Endothelial cell of hepatic sinusoid (primary cell): ENCODE results near the gene SLC49A3.
"Not testable (repeated sequence)": the region's sequence is repeated elsewhere in the genome, so short reads cannot be mapped to it uniquely, and the experiment has no call there.

Source experiments
- in situ Hi-C: cut with HindIII; loops from 2 replicates; pipeline ENCODE4 v1.10.0; 2017; ENCODE audit warnings: low sequenced_read_pairs

SLC49A3 gene

DNA sequence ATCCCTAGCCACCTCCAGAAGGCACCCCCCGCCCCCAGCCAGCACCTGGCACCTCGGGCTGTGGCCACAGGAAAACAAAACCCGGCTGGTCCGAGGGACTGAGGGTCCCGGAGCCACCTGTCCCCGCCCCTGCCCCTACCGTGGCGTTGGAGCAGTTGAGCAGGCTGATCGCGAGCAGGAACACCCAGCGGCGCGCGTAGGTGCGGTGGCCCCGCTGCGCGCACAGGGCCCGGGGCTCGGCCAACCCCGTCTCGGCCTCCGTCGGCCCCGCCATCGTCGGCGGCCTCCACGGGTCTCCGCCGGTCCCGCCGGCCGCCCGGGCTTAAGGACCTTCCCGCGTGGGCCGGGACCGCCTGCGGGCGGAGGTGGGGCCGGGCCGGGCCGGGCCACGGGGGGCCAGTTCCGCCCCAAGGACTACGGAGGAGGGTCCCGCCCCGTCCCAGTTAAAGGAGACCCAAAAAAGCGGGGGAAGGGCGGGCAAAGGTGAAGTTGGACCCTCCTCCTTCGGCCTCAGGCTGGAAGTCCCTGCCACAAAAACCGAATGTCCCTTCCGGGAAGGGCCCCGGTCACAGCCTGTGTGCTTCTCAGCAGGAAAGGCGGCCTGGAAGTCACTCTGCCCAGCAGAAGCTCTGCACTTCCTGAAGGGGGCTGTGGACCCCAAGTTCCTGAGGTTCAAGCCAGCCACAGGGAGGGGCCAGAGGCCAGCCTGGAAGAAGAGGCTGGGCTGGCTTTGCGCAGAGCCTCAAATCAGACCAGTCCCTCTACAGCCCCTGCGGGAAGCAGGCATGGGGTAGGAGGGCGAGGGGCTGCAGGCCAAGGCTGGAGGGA is at the start of gene SLC49A3:
SLC49A3 (minus strand) TSS at position 298 of the 828 bp plus-strand sequence; CDS start at position 274, 24 bp downstream.
- in situ Hi-C loops, result no loop called here

DNA sequence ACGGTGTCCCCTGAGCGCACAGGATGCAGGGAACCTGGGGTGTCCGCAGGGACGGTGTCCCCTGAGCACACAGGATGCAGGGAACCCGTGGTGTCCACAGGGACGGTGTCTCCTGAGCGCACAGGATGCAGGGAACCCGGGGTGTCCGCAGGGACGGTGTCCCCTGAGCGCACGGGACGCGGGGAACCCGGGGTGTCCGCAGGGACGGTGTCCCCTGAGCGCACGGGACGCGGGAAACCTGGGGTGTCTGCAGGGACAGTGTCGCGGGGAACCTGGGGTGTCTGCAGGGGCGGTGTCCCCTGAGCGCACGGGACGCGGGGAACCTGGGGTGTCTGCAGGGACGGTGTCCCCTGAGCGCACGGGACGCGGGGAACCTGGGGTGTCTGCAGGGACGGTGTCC is 47.6 kb upstream of the SLC49A3 start:
- in situ Hi-C loops, result not testable (repeated sequence)

DNA sequence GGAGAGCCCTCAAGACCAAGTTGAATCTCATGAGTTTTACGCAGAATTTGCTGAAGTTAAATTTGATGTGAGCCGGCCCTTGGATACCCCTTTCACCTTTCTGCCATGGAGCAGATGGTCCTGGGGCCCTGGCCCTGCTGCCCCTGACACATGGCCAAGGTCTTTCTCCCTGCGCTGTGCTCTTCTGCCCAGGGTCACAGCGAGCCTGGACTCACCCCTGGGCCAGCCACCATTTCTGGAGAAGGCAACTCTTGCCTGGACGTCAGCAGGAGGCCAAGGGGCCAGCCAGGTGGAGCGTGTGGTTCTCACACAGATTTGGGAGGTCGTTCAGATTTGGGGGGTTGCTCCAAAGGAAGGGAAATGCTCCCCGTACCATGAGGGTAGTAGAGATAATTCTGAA is 46.6 kb upstream of the SLC49A3 start:
- in situ Hi-C loops, result no loop called here

DNA sequence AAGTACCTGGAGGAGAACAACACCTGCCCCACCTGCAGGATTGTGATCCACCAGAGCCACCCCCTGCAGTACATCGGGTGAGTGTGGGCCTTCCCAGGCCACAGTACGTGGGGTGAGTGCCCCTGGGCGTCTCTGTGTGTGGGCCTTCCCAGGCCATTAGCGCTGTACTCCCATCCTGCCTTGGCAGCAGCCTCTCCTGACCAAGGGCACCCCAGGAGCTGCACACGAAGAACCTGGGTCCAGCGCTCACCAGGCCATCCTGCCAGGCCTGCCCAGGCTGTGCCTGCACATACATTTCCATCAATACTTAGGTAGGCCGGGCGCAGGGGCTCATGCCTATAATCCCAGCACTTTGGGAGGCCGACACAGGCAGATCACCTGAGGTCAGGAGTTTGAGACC is 46.0 kb upstream of the SLC49A3 start:
- in situ Hi-C loops, result no loop called here

DNA sequence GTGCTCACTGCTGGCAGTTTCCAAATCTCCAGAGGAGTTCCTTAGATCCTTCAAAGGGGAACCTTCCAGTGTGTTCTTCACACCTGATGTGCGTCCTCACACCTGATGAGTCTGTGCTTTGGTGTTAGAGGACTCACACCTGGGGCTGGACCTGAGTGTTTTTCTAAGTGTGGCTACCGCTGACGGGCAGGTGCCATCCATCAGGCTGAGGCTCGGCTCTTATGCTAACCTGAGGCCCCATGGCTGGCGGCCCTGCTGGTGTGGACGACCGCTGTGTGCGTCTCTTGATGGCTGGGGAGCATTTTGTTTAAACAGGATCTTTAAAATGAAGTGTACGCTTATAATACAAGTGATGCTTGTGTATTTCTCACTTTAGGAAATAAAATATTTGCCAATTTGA is 45.1 kb upstream of the SLC49A3 start:
- in situ Hi-C loops, result no loop called here

DNA sequence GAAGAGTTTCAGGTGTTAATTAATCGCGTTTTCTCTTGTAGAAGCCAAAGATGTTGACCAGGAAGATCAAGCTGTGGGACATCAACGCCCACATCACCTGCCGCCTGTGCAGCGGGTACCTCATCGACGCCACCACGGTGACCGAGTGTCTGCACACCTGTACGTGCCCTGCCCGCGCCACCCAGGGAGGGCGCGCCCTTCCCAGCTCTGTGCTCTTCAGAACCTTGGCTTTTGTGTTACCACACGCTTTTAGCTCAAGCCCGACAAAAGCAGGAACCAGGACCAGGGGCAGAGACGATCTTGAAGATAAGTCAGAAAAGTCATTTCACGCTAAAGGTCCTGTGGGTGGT is 44.7 kb upstream of the SLC49A3 start:
- in situ Hi-C loops, result no loop called here

DNA sequence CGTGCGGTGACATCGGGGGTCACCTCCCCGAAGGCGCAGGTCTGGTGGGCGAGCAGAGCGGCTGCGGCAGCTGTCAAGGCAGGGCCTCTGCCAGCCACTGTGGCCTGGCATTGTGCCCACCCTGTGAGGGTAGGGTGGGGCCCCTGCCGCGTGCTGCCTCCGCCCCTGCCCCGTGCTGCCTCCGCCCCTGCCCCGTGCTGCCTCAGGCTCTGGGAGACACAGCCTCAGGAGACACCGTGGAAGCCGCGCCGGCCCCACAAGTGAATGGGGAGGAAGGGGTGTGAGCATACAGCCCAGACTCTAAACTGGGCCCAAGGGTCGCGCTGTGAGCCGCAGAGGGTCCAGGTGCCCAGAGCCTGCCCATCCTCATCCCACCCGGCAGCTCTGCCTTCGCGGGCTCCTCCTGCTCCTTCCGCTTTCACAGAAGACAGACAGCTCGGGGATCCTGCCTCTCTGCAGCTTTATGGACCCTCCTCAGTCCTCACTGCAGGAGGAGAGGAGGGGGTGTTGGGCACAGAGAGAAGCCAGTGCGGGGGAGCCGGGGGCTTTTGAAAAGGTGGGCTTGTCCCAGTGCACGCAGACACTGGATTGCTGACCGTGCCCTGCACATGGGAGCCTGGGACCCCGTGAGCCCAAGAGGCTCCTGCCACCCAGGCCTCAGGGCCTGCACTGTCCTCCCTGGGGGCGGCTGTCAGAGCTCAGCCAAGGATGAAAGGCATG is 44.1 kb upstream of the SLC49A3 start:
- in situ Hi-C loops, result no loop called here

DNA sequence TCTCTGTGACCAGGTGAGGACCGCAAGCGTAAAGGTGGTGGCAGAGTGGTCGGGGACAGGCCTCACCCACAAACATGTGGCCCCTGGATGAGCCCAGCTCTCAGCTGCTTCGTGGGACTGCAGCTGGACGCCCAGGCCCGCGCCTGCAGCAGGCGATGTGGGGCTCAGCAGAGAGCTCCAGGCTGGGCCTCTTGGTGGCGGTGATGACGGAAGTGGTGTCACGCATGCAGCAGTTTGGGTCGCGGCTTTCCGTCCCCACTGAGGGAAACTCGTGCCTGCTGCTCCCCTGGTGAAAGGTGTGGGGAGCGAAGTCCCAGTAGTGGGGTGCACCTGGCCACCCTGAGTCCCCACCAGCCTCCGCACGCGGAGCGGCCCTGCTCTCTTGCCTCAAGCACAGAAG is 43.5 kb upstream of the SLC49A3 start:
- in situ Hi-C loops, result no loop called here

DNA sequence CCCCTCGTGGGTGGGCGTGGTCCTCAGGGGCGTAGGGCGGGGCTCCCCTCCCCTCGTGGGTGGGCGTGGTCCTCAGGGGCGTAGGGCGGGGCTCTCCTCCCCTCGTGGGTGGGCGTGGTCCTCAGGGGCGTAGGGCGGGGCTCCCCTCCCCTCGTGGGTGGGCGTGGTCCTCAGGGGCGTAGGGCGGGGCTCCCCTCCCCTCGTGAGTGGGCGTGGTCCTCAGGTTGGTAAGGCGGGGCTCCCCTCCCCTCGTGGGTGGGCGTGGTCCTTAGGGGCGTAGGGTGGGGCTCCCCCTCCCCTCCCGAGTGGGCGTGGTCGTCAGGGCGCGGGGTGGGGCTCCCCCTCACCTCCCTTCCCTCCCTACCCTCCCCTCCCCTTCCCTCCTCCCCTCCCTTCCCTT is 43.0 kb upstream of the SLC49A3 start:
- in situ Hi-C loops, result not testable (repeated sequence)

DNA sequence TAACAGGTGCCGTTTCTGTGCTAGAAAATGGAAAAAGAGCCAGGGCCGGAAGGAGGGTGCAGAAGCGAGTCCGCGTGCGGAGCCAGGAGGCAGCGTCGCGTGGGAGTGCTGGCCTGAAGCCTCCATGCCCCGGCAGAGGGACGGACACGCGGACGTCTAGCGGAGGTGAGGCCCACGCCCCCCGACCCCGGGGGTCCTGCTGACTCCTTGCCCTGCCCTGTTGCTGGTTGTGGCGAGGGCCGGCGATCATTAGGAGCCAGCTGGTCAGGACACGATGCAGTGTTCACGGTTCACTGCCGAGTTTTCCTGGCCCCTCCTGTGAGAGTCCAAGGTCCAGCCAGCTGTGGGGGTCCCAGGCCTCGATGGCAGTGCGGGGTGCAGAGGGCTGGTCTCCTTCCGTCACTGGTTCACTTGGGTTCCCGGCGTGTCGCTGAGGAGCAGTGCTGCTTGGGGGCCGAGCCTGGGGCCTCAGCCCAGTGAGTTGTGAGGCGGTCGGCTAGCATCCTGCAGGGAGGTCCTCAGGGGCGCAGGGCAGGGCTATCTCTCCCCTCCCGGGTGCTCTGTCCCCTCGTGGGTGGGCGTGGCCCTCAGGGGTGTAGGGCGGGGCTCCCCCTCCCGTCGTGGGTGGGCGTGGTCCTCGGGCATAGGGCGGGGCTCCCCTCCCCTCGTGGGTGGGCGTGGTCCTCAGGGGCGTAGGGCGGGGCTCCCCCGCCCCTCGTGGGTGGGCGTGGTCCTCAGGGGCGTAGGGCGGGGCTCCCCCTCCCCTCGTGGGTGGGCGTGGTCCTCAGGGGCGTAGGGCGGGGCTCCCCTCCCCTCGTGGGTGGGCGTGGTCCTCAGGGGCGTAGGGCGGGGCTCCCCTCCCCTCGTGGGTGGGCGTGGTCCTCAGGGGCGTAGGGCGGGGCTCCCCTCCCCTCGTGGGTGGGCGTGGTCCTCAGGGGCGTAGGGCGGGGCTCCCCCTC is 42.3 kb upstream of the SLC49A3 start:
- in situ Hi-C loops, result not testable (repeated sequence)

DNA sequence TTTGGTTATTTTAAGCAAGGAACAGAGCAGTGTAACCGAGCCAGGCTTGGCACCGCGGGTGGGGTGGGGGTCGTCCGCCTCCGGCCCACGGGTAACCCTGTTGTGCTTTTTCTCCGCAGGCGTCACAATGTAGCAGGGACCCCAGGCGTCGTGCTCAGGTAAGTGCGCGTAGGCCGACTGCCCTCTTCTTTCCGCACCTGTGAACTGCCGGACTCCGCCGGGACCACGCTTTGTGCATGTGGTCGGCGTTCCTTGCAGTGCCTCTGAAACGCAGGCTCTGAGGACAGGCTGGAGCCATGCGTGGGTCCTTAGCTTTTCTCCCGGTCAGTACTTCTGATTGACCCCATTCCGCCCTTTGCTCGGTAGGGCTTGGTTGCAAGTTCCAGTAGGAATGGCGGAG is 41.6 kb upstream of the SLC49A3 start:
- in situ Hi-C loops, result no loop called here

DNA sequence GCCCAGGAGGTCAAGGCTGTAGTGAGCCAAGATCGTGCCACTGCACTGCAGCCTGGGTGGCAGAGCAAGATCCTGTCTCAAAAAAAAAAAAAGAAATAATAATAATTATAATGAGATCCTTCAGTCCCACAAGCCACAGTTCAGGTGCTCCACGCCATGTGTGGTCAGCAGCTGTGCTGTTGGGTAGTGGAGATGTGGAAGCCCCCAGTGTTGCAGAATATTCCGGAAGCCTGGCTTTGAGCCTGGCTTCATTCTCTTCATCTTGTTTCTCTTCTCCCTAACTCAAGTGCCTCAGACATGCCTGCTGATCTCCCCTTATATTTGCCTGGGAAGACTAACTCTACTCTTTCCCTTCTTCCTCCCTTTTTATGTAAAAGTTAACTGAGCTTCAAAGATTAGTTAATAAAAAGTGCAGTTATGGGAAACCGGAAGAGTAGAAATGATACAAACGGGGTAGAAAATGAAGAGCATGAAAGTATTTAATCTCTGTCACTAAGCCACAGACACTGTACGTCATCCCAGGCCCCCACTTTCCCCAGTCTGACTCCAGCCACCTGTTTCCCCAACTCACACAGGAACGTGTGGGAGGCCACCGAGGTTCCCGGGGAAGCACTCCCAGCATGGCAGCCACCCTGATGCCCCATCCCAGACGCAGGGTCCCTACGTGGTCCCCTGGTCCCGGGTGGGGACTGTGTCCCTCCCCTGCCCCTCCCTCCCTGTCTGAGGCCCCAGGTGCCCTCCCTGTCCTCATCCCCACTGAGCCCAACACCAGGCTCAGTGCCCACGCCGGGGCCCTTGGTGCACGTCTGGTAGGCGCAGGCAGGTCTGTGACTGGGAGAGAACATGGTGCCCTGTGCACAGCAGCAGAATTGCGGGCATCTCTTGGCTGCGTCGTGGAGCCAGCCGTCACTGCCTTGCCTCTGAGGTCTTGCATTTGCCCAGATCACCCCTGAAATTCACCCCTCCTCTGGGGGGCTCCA is 40.7 kb upstream of the SLC49A3 start:
- in situ Hi-C loops, result no loop called here

DNA sequence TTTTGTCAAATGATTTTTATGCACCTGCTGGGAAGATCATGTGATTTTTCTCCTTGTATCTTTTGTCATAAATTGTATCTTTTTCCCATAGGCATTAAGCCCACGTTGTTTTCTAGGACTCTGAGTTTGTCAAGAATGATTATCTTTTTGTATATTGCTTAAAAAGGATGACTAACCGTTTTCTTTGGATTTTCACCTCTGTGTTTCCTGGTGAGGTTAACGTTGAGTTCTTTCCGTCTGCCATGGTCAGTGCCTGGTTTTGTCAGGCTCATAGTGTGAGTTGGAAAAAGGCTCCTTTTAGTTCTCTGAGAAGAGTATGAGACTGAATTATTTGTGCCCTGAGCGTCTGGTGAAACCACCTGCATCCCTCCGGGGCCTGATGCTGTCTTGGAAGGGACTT is 38.6 kb upstream of the SLC49A3 start:
- in situ Hi-C loops, result no loop called here

DNA sequence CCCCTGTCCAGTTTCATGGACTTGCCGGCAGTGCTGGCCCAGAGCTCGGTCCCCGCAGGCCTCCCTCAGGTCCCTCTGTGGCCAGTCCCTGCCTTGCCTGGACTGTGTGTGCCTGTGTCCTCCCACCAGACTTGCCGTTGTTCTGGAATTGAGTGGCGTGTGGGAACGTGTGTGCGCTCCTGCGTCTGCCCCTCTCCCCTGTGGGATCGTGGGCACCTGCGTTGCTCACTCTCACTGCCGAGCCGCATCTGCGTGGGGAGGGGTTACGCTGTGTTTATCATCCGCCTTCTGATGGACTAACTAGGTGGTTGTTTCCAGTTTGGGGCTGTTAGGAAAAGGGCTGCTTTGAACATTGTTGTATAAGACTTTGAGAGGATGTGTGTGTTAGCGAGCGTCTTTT is 37.9 kb upstream of the SLC49A3 start:
- in situ Hi-C loops, result no loop called here

DNA sequence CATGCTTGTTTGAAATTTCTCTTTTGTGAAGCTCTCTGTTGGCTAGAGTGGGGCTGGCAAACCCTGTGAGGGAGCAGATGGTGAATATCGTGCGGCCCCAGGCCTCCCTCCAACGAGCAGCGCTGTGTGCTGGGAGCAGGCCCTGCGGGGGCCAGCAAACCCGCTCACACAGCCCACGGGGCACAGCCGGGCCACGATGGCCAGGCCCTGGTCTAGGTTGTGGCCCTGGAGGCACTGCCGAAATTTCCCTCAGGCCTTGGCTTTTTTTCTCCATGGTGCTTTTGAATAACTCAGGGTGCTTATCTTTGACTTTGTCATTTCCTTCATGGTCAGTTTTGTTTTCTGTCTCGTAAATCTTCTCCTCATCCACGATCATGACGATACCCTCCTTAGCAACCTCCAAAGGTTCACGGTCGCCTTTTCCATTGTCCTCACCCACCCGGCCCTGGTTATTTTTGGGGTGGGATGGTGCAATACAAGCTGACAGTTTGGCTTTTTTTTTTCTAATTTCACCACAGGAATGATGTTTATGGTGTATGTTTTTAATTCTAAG is 37.4 kb upstream of the SLC49A3 start:
- in situ Hi-C loops, result no loop called here

DNA sequence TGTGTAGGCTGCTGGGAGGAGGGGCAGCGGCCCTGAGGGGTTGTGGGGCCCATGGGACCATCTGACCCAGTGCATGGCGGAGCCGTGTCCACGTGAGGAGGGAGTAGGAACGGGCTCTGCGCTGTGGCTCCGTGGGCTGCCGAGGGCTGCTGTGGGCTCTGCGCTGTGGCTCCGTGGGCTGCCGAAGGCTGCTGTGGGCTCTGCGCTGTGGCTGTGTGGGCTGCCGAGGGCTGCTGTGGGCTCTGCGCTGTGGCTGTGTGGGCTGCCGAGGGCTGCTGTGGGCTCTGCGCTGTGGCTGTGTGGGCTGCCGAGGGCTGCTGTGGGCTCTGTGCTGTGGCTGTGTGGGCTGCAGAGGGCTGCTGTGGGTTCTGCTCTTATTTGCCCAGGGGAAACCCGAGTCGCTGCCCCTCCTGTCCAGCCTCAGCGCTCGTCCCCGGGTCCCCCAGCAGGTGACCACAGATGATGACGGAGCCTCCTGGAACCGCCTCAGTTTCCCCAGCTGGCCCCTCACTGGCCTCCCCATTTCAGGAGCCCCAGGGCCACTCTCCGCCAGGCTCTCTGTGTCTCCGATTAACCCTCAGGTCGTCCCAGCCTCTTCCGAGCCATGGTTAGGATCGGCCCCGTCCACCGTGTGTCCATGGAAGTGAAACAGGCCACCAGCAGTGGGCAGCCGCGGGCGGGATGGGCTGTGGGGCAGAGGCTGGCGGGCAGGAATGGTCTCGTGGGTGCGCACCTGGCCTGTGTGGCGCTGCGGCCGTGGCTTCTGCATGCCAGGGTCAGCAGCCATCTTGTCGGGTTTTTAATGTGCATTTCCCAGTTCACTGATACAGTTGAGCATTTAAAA is 36.7 kb upstream of the SLC49A3 start:
- in situ Hi-C loops, result no loop called here

DNA sequence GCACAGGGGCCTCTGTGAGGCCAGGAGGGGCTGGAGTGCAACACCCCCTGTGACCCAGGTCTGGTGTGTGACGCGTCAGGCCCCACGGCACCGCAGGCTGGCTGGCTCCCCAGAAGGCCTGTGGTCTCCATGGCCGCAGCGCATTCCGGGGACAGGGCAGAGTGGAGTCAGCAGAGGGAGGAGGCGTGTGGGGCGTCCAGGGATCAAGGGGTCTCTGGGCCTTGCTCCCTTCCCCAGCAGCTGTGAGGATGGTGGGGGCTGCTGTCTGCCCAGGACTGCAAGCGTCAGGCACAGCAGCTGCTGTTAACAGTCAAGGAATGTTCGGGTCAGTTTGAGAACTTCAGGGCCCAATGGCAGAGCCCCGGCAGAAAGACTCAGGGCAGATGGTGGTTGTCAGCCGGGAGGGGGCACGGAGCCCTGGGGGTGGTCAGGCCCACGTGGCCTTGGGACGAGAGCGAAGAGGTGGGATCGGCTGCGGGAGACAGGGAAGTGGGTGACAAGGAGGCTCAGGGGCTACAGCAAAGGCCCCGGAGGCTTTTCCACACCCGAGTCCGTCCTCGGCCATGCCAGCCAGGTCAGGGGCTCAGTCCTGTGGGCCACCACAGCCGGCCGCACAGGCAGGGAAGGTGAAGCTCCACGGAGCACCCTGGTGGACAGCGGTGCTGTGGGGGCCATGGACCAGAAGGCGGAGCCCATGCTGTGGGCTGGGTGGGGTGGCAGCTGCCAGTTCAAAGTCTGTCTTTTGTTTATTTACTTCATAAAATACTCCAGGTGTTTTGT is 35.0 kb upstream of the SLC49A3 start:
- in situ Hi-C loops, result no loop called here

DNA sequence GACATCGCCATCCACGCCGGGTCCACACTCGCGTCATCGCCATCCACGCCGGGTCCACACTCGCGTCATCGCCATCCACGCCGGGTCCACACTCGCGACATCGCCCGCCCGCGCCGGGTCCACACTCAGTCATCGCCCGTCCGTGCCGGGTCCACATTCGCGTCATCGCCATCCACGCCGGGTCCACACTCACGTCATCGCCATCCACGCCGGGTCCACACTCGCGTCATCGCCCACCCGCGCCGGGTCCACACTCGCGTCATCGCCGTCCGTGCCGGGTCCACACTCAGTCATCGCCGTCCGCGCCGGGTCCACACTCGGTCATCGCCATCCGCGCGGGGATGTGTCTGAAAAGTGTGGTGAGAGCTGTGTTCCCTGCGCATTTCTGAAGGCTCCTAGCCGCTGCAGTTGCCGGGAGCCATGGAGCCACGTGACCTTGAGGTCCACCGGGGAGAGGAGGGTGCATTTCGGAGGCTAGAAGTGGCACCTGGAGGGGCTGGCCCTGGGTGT is 34.0 kb upstream of the SLC49A3 start:
- in situ Hi-C loops, result no loop called here
